GM12864 (cell line): Measurements from ENCODE around the gene EVPL.

Experiments used
- DNase-seq: peaks from one replicate; pipeline ENCODE4 v3.0.0-alpha.2; 2011; ENCODE audit warnings: low read depth
- H3K4me3 ChIP-seq: 2 replicates; pipeline ENCODE4 v1.5.1; 2011; ENCODE audit warnings: mild to moderate bottlenecking, low read depth, low read length, control low read depth
- TF ChIP-seq, protein P1 (sequence below): IDR thresholded peaks from 2 replicates; pipeline ENCODE4 v1.5.1; 2011; ENCODE audit warnings: low read depth, mild to moderate bottlenecking, moderate library complexity, low read length, control low read depth, inconsistent platforms; ENCODE audit errors: missing control alignments

The EVPL gene

DNA sequence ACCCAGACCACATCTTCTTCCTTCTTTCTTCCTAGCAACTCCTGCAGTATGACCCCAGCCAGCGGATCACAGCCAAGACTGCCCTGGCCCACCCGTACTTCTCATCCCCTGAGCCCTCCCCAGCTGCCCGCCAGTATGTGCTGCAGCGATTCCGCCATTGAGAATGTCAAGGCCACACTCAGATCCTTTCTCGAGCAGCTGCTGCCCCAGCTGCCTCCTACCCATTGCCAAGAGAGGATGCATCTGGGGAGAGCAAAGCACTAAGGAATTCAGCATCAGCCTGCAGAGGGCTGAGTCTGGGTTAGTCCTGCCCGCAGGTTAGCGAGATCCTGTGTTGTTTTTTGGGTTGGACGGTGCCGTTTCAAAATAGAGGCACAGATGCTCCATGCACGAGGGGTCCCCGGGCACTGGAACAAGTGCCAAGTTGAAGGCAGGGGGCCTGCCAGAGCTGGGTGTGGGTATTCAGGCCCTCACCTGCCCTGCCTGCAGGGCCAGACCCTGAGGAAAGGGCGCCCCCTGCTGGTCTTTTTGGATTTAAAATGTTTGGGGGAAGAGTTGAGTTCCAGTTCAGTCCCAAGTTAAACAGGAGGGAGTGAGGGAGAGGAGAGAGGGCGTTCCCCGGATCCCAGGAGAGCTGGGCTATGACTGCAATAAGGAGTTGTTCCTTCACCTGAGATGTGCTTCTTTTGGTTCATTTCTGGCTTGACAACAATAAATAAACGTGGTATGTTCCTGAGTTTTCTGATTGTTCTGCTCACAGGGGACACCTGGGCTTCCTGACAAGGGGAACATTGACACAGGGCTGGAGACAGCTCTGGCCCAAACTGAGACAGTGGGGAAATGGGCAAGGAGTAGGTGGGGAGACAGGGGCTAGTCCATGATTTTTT lies 21.6 kb downstream of the EVPL start:
- H3K4me3 ChIP-seq: no peak overlapping the region
- TF ChIP-seq, protein P1, sequence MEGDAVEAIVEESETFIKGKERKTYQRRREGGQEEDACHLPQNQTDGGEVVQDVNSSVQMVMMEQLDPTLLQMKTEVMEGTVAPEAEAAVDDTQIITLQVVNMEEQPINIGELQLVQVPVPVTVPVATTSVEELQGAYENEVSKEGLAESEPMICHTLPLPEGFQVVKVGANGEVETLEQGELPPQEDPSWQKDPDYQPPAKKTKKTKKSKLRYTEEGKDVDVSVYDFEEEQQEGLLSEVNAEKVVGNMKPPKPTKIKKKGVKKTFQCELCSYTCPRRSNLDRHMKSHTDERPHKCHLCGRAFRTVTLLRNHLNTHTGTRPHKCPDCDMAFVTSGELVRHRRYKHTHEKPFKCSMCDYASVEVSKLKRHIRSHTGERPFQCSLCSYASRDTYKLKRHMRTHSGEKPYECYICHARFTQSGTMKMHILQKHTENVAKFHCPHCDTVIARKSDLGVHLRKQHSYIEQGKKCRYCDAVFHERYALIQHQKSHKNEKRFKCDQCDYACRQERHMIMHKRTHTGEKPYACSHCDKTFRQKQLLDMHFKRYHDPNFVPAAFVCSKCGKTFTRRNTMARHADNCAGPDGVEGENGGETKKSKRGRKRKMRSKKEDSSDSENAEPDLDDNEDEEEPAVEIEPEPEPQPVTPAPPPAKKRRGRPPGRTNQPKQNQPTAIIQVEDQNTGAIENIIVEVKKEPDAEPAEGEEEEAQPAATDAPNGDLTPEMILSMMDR: peak; percentile 63
- no peak for DNase-seq

DNA sequence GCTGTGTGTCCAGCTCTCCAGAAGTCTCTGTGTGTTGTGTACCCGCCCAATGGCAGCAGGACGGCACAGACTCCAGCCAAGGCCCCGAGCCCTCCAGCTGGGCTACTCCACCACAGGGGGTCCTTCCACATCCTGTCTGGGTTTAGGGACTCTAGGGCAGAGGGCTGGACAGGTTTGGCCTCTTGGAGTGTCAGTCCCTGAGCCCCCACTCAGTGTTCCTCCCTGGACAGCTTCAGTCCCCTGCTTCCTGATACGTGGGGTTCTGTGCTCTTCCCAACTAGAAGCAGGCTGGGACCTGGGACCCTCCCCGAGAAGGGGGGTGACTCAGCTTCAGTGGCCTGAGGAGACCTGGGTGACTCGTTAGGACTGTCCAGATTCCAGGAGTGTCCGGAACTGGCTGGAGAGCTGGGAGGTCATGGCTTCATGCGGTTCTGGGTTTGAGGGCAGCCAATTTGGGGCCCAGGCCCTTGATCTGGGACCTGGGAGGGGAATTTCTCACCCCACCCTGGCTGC lies 22.3 kb downstream of the EVPL start:
- no peak overlapping the region for H3K4me3 ChIP-seq
- DNase-seq: no peak
- TF ChIP-seq, protein P1: no peak

DNA sequence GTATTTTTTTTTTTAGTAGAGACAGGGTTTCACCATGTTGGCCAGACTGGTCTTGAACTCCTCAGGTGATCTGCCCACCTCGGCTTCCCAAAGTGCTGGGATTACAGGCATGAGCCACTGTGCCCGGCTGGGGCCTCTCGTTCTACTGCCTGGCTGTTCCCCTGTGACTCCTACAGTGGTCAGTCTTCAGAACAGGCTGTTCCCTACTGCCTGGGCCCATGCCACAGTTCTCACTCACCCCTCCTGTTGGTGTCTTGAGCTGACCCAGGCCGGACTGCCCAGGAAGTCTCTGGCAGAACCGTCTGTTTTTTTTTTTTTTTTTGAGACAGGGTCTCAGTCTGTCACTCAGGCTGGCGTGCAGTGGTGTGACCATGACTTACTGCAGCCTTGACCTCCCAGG lies 23.2 kb downstream of the EVPL start:
- TF ChIP-seq, protein P1: no peak
- H3K4me3 ChIP-seq: no peak overlapping the region
- no peak for DNase-seq

DNA sequence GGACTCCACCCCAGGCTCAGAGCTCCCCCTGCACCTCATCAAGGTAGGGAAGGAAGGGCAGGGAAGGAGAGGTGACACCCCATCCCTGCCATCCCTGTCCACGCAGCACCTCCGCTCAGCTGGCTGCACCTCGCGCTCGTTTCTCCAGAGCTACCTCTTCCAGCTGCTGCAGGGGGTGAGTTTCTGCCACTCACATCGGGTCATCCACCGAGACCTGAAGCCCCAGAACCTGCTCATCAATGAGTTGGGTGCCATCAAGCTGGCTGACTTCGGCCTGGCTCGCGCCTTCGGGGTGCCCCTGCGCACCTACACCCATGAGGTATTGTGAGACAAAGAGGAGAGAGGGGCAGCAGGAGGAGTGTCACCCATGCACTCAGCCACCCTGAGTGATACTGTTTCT lies 25.0 kb downstream of the EVPL start:
- TF ChIP-seq, protein P1: no peak
- H3K4me3 ChIP-seq: no peak overlapping the region
- no peak for DNase-seq

DNA sequence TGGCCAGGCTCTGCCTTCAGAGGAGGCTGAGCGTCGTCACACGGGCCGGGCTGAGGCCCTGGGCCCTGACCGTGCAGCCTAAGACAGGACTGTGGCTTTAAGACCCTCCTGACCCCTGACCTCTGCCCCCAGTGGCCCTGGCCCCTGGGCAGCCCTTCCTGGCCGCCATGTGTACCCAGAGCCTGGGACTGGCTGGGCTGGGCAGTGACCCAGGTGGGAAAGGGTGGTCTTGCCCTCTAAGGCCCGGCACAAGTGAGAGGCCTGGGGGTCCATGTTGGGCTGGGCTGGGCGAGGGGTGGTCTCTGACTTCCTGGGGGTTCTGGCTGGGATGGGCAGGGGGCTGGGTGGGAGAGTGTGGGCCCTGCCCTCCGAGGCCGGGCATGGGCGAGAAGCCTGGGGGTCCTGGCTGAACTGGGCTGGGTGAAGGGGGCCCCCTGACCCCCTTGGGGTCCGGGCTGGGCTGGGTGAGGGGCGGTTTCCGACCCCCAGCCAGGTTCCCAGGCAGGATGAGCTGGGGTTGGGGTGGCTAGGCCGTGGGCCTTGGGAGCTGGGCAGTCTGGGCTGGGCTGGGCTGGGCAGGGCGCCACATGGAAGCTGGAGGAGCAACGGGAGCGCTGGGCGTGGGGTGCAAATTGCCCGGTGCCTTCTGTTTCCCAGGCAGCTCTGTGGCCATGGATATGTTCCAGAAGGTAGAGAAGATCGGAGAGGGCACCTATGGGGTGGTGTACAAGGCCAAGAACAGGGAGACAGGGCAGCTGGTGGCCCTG lies 26.2 kb downstream of the EVPL start, which contains the start of gene CDK3:
CDK3 (plus strand) TSS at position 101 of the 767 bp plus-strand sequence; CDS start at position 672, 571 bp downstream.
- no peak for DNase-seq

DNA sequence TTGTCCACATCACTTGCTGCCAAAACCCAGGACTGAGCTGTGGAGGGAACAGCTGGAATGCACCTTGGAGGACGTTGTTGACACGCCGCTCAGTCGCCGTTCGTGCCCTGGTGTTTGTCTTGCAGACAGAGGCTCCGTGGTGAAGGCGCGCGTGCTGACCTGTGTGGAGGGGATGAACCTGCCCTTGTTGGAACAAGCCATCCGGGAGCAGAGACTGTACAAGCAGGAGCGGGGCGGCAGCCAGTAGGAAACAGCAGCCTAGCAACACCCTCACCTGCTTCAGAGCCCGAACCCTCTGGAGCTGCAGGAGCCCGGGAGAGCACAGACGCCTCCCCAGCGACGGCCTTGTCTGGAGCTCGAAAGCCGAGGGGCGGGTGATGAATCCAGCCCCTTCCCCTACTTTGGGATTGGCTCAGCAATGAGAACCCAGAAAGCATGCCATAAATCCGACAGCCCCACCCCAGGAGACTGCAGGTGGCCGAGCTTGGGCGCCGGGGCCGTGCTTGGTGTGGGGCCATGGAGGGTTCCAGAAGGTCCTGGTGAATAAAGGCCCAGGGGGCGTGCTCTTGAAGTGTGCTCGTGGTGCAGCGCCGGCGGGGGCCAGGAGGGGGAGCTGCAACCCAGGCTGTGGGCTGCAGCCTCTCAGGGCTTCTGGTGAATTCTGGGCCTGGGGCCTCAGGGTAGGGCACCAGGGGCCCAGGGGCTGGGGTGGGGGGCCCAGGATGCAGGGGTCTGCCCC lies 26.9 kb downstream of the EVPL start:
- DNase-seq: no peak
- TF ChIP-seq, protein P1: peak; percentile 73
- H3K4me3 ChIP-seq: no peak overlapping the region

More for the DNA sequence above, 26.2 kb downstream of the EVPL start, which contains the start of gene CDK3:
- TF ChIP-seq, protein P1: no peak
- H3K4me3 ChIP-seq: no peak within 1 kb of the TSS
